NCI-H1105 (cell line): ENCODE measurements around the gene MLEC.

Experiments used
- DNase-seq: peaks from one replicate; lab custom pipeline; 2025; lab: John Stamatoyannopoulos, UW

Gene MLEC

GRCh38 chr12:120741476-120742421, 54.8 kb downstream of the MLEC start:
- DNase-seq = no peak

- no peak for DNase-seq
Observed at GRCh38 chr12:120744922-120745493, 58.1 kb downstream of the MLEC start.

DNA sequence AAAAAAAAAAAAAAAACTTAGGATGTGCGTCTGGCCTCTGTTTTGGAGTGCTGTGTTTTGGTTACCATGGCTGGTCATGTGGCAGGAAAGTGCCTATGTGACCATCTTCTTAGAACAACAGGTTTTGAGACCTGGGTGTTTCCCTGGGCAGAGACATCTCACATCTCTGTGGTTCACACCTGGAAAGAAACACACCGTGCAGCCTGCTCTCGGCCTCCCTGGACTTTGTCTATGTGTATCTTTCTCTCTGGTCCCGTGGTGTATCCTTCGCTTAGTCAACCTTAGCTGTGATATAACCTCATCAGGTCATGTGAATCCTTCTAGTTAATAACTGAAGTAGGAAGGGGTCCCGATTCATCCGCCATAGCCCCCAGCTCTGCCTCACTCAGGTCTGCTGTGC, 61.3 kb downstream of the MLEC start:
- no peak for DNase-seq

DNA sequence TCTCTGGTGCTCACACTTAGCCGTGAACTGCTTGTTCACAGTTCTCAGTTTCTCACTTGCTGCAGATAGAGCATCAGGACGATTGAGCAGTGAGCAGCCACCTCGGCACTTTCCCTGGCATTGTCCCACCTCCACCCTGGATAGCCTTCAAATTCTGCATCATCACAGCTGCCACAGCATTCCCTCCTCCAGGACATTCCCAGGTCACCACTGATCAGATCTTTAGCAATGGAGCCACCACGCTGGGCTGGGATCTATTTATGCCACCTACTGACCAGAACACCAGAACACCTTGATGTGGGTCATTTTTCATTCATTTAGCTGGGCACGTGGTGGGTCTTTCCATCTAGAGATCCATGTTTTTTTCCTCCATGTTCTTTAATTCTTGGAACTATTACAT, 62.3 kb downstream of the MLEC start:
- no peak for DNase-seq

DNA sequence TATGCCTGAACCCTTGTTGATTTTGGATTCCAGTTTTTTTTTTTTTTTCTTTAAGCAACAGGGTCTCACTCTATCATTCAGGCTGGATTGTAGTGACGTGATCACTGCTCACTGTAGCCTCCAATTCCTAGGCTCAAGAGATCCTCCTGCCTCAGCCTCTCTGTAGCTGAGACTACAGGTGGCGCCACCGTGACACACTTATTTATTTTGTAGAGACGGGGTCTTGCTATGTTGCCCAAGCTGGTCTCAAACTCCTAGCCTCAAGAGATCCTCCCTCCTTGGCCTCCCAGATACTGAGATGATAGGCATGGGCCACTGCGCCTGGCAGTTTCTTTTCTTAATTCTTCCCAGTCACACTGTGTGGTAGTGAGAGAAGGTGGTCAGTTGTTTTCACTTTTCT, 63.9 kb downstream of the MLEC start:
- no peak for DNase-seq

GRCh38 chr12:120751389-120751788, 64.4 kb downstream of the MLEC start:
- no peak for DNase-seq
